Activated CD8-positive, alpha-beta T cell treated with anti-CD3 and anti-CD28 coated beads, Interleukin-2, amount 10 ng/mL, durations not matched to agents 7 days and 5 days (primary cell): ENCODE data around the gene GCAT. TPM values are rescaled to one million over a fixed set of nuclear protein-coding genes. Genes with fewer than 3 reads are reported as not detected.

ENCODE experiments used
- ATAC-seq: fragments of 150-1000 bp; cut with Tn5 transposase; one replicate; pipeline ENCODE4 v1.10.0; 2021; ENCODE audit warnings: moderate library complexity
- CTCF ChIA-PET: fragments of 350-600 bp; sonication (Branson Sonifier 250); formaldehyde crosslinking; loops from one replicate; lab custom pipeline; 2021; ENCODE audit warnings: antibody characterized with exemption; lab: Charles Lee
- POLR2A ChIA-PET: fragments of 350-600 bp; sonication (Branson Sonifier 250); formaldehyde crosslinking; loops from one replicate; lab custom pipeline; 2021; ENCODE audit warnings: antibody characterized with exemption; lab: Charles Lee
- DNase-seq: peaks from one replicate; pipeline ENCODE4 v3.0.0-alpha.2; 2020
- H3K27ac Mint-ChIP-seq: one replicate; pipeline ENCODE4 v1.8.0; 2021; ENCODE audit warnings: mild to moderate bottlenecking, mixed read lengths
- H3K27me3 Mint-ChIP-seq: one replicate; pipeline ENCODE4 v1.8.0; 2021; ENCODE audit warnings: low read depth, mixed read lengths
- H3K36me3 Mint-ChIP-seq: one replicate; pipeline ENCODE4 v1.8.0; 2021; ENCODE audit warnings: low read depth, mixed read lengths
- H3K4me1 Mint-ChIP-seq: one replicate; pipeline ENCODE4 v1.8.0; 2021; ENCODE audit warnings: low read depth, mixed read lengths
- H3K4me3 Mint-ChIP-seq: one replicate; pipeline ENCODE4 v1.8.0; 2021; ENCODE audit warnings: mild to moderate bottlenecking, mixed read lengths
- H3K9me3 Mint-ChIP-seq: one replicate; pipeline ENCODE4 v1.8.0; 2022; ENCODE audit warnings: mixed read lengths; ENCODE audit not compliant: insufficient read depth
- microRNA-seq: library from miRNA; unstranded; fragments of <30 nt; microRNA quantifications from one replicate; pipeline ENCODE4 v1.2.0, GENCODE V29; 2022
- total RNA-seq, 2 experiments: library from RNA; stranded (reverse); gene quantifications; one replicate each; pipeline ENCODE4 v1.2.3, GENCODE V29; 2021

GCAT gene
- total RNA-seq, 2 experiments from 2014 or later = 14.3 to 18.3 TPM

GRCh38 chr22:37850801-37851200 lies 43.1 kb downstream of the GCAT start:
- no peaks in the 10 kb centered on the region for H3K9me3 Mint-ChIP-seq
- DNase-seq = no peak
- no peaks in the 10 kb centered on the region for H3K27me3 Mint-ChIP-seq
- ATAC-seq = no peak
- H3K4me3 Mint-ChIP-seq = peak overlapping the region; percentile 89
- peaks cover 60% of the 10 kb centered on the region for H3K36me3 Mint-ChIP-seq
- CTCF ChIA-PET = interaction anchor here (1.5 kb wide), 1 partner anchor 12 kb away, joined by 17 read pairs; no protein-coding TSS in a partner anchor
- H3K27ac Mint-ChIP-seq = no peak overlapping the region
- POLR2A ChIA-PET = no interaction called here
- peaks cover 51% of the 10 kb centered on the region for H3K4me1 Mint-ChIP-seq

- Mint-ChIP-seq H3K27ac (no peak overlapping the region), H3K36me3 (peaks cover 66% of the 10 kb centered on the region), H3K9me3 (no peaks in the 10 kb centered on the region), H3K4me3 (no peak overlapping the region), H3K27me3 (no peaks in the 10 kb centered on the region), H3K4me1 (peaks cover 48% of the 10 kb centered on the region)
- ChIA-PET CTCF (interaction anchor here (1.2 to 4.9 kb wide), 5 partner anchors 10 to 260 kb away, joined by 3 to 31 read pairs (median 6); no protein-coding TSS in a partner anchor), POLR2A (interaction anchor here (0.6 to 1.2 kb wide), 3 partner anchors 8 to 82 kb away, joined by 3 read pairs; partner anchors contain the start of gene ANKRD54)
- no peak for DNase-seq
- ATAC-seq = no peak
Observed at GRCh38 chr22:37852418-37852817, 44.7 kb downstream of the GCAT start.

GRCh38 chr22:37854946-37855345 lies 47.2 kb downstream of the GCAT start:
- no peak overlapping the region for H3K27ac Mint-ChIP-seq
- no peak for DNase-seq
- H3K27me3 Mint-ChIP-seq = no peaks in the 10 kb centered on the region
- POLR2A ChIA-PET = no interaction called here
- H3K4me3 Mint-ChIP-seq = no peak overlapping the region
- H3K9me3 Mint-ChIP-seq = no peaks in the 10 kb centered on the region
- CTCF ChIA-PET = interaction anchor here (1.1 to 4.9 kb wide), 4 partner anchors 9 to 47 kb away, joined by 3 to 31 read pairs (median 7); partner anchors contain the start of gene GCAT
- H3K36me3 Mint-ChIP-seq = peaks cover 63% of the 10 kb centered on the region
- peaks cover 34% of the 10 kb centered on the region for H3K4me1 Mint-ChIP-seq
- ATAC-seq = no peak

GRCh38 chr22:37855462-37855861 lies 47.7 kb downstream of the GCAT start:
- Mint-ChIP-seq H3K4me1 (peaks cover 31% of the 10 kb centered on the region), H3K36me3 (peaks cover 66% of the 10 kb centered on the region), H3K27ac (no peak overlapping the region), H3K4me3 (no peak overlapping the region), H3K27me3 (no peaks in the 10 kb centered on the region), H3K9me3 (no peaks in the 10 kb centered on the region)
- ChIA-PET POLR2A (no interaction called here), CTCF (interaction anchor here (1.1 to 4.9 kb wide), 4 partner anchors 8 to 48 kb away, joined by 3 to 31 read pairs (median 7); partner anchors contain the start of gene GCAT)
- DNase-seq (no peak), ATAC-seq (no peak)

- Mint-ChIP-seq H3K36me3 (peaks cover 63% of the 10 kb centered on the region), H3K27ac (peak overlapping the region; percentile 2)
Observed at GRCh38 chr22:37860796-37861421, 53.2 kb downstream of the GCAT start.

GRCh38 chr22:37862570-37863325 lies 55.0 kb downstream of the GCAT start:
- no peak for ATAC-seq
- Mint-ChIP-seq H3K4me3 (no peak overlapping the region), H3K4me1 (peaks cover 3% of the 10 kb centered on the region)

More at GRCh38 chr22:37860796-37861421, 53.2 kb downstream of the GCAT start:
- peaks cover 3% of the 10 kb centered on the region for H3K4me1 Mint-ChIP-seq
- CTCF ChIA-PET = interaction anchor here (1.4 to 7.1 kb wide), 5 partner anchors 11 to 43 kb away, joined by 6 to 111 read pairs (median 17); partner anchors contain the start of gene ANKRD54
- H3K4me3 Mint-ChIP-seq = no peak overlapping the region
- no peaks in the 10 kb centered on the region for H3K27me3 Mint-ChIP-seq
- POLR2A ChIA-PET = no interaction called here
- DNase-seq = no peak
- no peak for ATAC-seq
- H3K9me3 Mint-ChIP-seq = no peaks in the 10 kb centered on the region

GRCh38 chr22:37865510-37865909 lies 57.8 kb downstream of the GCAT start:
- ChIA-PET CTCF (interaction anchor here (7.1 kb wide), 1 partner anchor 47 kb away, joined by 111 read pairs; no protein-coding TSS in a partner anchor), POLR2A (interaction anchor here (0.6 kb wide), 1 partner anchor 138 kb away, joined by 3 read pairs; no protein-coding TSS in a partner anchor)
- peaks cover 3% of the 10 kb centered on the region for H3K4me1 Mint-ChIP-seq
- no peak for ATAC-seq
- no peak for DNase-seq
- no peaks in the 10 kb centered on the region for H3K9me3 Mint-ChIP-seq
- H3K27me3 Mint-ChIP-seq = no peaks in the 10 kb centered on the region
- no peak overlapping the region for H3K27ac Mint-ChIP-seq
- peaks cover 61% of the 10 kb centered on the region for H3K36me3 Mint-ChIP-seq
- no peak overlapping the region for H3K4me3 Mint-ChIP-seq

More at GRCh38 chr22:37862570-37863325, 55.0 kb downstream of the GCAT start:
- ChIA-PET CTCF (interaction anchor here (0.6 to 7.1 kb wide), 39 partner anchors 9 to 235 kb away, joined by 3 to 111 read pairs (median 5); partner anchors contain the start of genes ANKRD54, GALR3, GCAT and MICALL1), POLR2A (interaction anchor here (0.7 to 1.7 kb wide), 6 partner anchors 10 to 486 kb away, joined by 3 to 6 read pairs (median 4); partner anchors contain the start of gene EIF3L)
- H3K27ac Mint-ChIP-seq = no peak overlapping the region
- DNase-seq = no peak
- no peaks in the 10 kb centered on the region for H3K27me3 Mint-ChIP-seq
- peaks cover 62% of the 10 kb centered on the region for H3K36me3 Mint-ChIP-seq
- H3K9me3 Mint-ChIP-seq = no peaks in the 10 kb centered on the region

Small RNA genes lying within 50 kb of the gene (microRNA-seq; reads per million reads assigned to microRNA genes)
- 1.7 reads per million for gene MIR659

Other genes with a start within 250 kb of the GCAT start
- gene CDC42EP1, start 247.5 kb upstream of the GCAT start, total RNA-seq = under 1 TPM; 0.13 to 0.21 TPM
- gene LGALS2, start 227.8 kb upstream of the GCAT start, total RNA-seq = not detected
- 10 to 100 TPM; 66.3 to 69.5 TPM for gene GGA1, start 199.1 kb upstream of the GCAT start, total RNA-seq
- 100 to 1,000 TPM; 216 to 218 TPM for gene SH3BP1, start 168.3 kb upstream of the GCAT start, total RNA-seq
- gene PDXP, start 149.2 kb upstream of the GCAT start, total RNA-seq = 10 to 100 TPM; 31.5 to 33.5 TPM
- 1,000 to 10,000 TPM; 1,444 to 1,502 TPM for gene LGALS1, start 132.3 kb upstream of the GCAT start, total RNA-seq
- 10 to 100 TPM; 42.6 to 45.3 TPM for gene NOL12, start 121.6 kb upstream of the GCAT start, total RNA-seq
- 10 to 100 TPM; 45.2 to 45.8 TPM for gene TRIOBP, start 110.9 kb upstream of the GCAT start, total RNA-seq
- under 1 TPM in 1 of 2 experiments, not detected in 1; 0.24 TPM for gene GALR3, start 15.4 kb downstream of the GCAT start, total RNA-seq
- 10 to 100 TPM; 28.6 to 29.9 TPM for gene ANKRD54, start 36.4 kb downstream of the GCAT start, total RNA-seq
- 100 to 1,000 TPM; 391 to 410 TPM for gene EIF3L, start 41.5 kb downstream of the GCAT start, total RNA-seq
- gene MICALL1, start 98.4 kb downstream of the GCAT start, total RNA-seq = 10 to 100 TPM; 21.3 to 24.5 TPM
- not detected for gene C22orf23, start 145.7 kb downstream of the GCAT start, total RNA-seq
- 10 to 100 TPM; 71.7 to 73.8 TPM for gene POLR2F, start 145.8 kb downstream of the GCAT start, total RNA-seq
- not detected for gene SOX10, start 176.6 kb downstream of the GCAT start, total RNA-seq
- 10 to 100 TPM; 12.7 to 14.0 TPM for gene PICK1, start 249.5 kb downstream of the GCAT start, total RNA-seq